ENCODE results near the gene XIRP1.

DNA sequence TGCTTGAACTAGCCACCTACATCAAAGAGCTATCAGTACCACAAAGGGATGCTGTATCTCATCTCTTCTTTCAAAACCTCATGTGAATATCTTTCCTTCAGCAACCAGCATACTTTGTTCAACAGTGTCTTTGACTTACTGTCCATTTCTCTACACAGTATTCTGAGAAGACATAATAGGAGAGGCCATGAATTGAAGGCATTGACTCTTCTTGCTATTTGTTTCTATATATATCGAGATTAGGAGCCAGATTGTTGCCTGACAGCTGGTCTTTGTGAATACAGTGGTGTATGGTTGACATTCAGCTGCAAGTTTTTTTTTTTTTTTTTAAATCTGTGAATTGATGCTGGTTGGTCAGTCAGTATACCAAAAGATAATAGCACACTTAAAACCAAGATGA, 26.9 kb downstream of the XIRP1 start:
- no peak for TF ChIP-seq RAD21 (IDR thresholded peaks at IDR 0.05; ENCODE audit: low read depth)
- no peak for TF ChIP-seq TCF12 (IDR thresholded peaks at IDR 0.05; ENCODE audit: low read depth)
- TF ChIP-seq REST (IDR thresholded peaks at IDR 0.05; ENCODE audit: low read depth): no peak
- TF ChIP-seq CREB1 (IDR thresholded peaks at IDR 0.05; ENCODE audit: low read depth): no peak
- TF ChIP-seq MAX (IDR thresholded peaks at IDR 0.05): no peak
- TF ChIP-seq TAF1 (IDR thresholded peaks at IDR 0.05; ENCODE audit: low read depth): no peak
